Heart left ventricle (tissue), 13 donors: ENCODE data around the gene GOLGA6L10.
"Not testable (repeated sequence)": the region's sequence is repeated elsewhere in the genome, so short reads cannot be mapped to it uniquely, and the experiment has no call there.

Experiments used
- POLR2A ChIP-seq, 2 donors: fragments of 450-650 bp; IDR thresholded peaks; one replicate each; pipeline ENCODE4 v1.6.1; 2017; ENCODE audit warnings: antibody characterized with exemption in 2 of 2, mild to moderate bottlenecking in 2 of 2, moderate library complexity in 2 of 2
- TF ChIP-seq, protein P1 (sequence below), 12 donors: fragments of 200-600 bp; sonication (generic) in 4 of 12; IDR thresholded peaks; one replicate each; pipeline versions ENCODE4 v1.5.0 to v1.8.0; 2018 to 2022; ENCODE audit warnings: antibody characterized with exemption in 12 of 12, mild to moderate bottlenecking in 5 of 12
- donor health status: ischemic (EF 13 %, LVEDD 7.1; RV severe dilation, severe dysfunction).
- donor health status: DM: no; HTN: yes; CAD: no.
- donor health status: DM: no; HTN: no; CAD: no.
- donor health status: ischemic (EF 25% LVEDD 6.9; RV normal size, moderate dysfunction).
- donor health status: ischemic (EF 25% LVEDD 5.7; RV mildly dilated, moderate dysfunction).
- donor health status: ischemic (EF 35%, LVEDD 5.7; RV mildly dilated, moderate dysfunction).
- donor health status: nonischemic (EF 11% LVEDD 7.7; RV severe dilation, severe dysfunction).
- donor health status: DM: yes; HTN: yes; CAD: no.
- donor health status: PGD.
- donor health status: ischemic (EF 29% LVEDD 5.4; RV normal size, mild dysfunction).
- donor health status: nonischemic (EF 23%, LVEDD 6.1; RV moderate dilation, normal function).

DNA sequence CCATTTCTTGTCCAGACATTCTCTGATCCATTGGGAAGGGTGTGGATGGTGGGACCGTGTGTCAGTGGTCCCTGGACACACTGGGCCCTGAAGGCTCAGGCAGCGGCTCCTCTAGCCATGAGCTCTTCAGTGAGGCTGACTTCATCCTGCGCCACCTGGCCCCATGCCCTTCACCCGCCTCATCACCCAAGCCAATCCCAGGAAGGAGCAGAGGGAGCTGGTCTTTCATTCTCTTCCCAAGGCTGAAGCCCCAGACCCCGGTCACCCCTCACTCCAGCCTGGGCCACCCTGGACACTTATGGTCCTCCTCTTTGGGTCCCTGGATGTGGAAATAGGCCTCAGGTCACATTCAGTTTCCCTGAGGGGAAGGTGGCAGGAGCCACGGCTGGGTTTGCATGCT lies 24.4 kb downstream of the GOLGA6L10 start:
- not testable (repeated sequence) for TF ChIP-seq POLR2A (IDR thresholded peaks at IDR 0.05)
- TF ChIP-seq, protein P1, sequence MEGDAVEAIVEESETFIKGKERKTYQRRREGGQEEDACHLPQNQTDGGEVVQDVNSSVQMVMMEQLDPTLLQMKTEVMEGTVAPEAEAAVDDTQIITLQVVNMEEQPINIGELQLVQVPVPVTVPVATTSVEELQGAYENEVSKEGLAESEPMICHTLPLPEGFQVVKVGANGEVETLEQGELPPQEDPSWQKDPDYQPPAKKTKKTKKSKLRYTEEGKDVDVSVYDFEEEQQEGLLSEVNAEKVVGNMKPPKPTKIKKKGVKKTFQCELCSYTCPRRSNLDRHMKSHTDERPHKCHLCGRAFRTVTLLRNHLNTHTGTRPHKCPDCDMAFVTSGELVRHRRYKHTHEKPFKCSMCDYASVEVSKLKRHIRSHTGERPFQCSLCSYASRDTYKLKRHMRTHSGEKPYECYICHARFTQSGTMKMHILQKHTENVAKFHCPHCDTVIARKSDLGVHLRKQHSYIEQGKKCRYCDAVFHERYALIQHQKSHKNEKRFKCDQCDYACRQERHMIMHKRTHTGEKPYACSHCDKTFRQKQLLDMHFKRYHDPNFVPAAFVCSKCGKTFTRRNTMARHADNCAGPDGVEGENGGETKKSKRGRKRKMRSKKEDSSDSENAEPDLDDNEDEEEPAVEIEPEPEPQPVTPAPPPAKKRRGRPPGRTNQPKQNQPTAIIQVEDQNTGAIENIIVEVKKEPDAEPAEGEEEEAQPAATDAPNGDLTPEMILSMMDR (IDR thresholded peaks at IDR 0.05): not testable (repeated sequence)
